Measurements from ENCODE around the gene SEMA4D.

DNA sequence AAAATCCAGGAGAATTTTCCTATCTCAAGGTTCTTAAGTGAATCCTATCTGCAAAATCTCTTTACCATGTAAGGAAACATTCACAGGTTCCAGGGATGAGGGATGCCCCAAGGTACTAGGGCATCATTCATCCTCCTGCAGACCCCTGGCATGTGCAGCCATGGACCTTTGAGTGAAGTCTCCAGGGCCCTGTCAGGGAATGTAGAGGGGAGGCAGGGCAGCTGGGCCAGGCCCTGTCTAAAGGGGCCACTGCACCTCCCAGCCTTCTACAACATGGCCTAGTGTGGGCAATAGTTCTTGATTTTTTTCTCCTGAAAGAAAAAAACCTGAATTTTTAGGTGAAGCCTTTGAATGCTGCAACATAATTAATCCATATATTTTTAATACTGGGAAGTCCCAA lies 63.3 kb downstream of the SEMA4D start:
- TF ChIP-seq, protein P1, sequence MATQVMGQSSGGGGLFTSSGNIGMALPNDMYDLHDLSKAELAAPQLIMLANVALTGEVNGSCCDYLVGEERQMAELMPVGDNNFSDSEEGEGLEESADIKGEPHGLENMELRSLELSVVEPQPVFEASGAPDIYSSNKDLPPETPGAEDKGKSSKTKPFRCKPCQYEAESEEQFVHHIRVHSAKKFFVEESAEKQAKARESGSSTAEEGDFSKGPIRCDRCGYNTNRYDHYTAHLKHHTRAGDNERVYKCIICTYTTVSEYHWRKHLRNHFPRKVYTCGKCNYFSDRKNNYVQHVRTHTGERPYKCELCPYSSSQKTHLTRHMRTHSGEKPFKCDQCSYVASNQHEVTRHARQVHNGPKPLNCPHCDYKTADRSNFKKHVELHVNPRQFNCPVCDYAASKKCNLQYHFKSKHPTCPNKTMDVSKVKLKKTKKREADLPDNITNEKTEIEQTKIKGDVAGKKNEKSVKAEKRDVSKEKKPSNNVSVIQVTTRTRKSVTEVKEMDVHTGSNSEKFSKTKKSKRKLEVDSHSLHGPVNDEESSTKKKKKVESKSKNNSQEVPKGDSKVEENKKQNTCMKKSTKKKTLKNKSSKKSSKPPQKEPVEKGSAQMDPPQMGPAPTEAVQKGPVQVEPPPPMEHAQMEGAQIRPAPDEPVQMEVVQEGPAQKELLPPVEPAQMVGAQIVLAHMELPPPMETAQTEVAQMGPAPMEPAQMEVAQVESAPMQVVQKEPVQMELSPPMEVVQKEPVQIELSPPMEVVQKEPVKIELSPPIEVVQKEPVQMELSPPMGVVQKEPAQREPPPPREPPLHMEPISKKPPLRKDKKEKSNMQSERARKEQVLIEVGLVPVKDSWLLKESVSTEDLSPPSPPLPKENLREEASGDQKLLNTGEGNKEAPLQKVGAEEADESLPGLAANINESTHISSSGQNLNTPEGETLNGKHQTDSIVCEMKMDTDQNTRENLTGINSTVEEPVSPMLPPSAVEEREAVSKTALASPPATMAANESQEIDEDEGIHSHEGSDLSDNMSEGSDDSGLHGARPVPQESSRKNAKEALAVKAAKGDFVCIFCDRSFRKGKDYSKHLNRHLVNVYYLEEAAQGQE (IDR thresholded peaks at IDR 0.05; ENCODE audit: low read depth) = no peak
- TF ChIP-seq RAD21 (IDR thresholded peaks at IDR 0.05; ENCODE audit: low read depth) = no peak
- TF ChIP-seq CREB1 (IDR thresholded peaks at IDR 0.05; ENCODE audit: low read depth) = no peak
- no peak for TF ChIP-seq TCF12 (IDR thresholded peaks at IDR 0.05; ENCODE audit: low read depth)
- TF ChIP-seq, protein P2, sequence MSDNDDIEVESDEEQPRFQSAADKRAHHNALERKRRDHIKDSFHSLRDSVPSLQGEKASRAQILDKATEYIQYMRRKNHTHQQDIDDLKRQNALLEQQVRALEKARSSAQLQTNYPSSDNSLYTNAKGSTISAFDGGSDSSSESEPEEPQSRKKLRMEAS (IDR thresholded peaks at IDR 0.05) = no peak
- TF ChIP-seq ZBTB7A (IDR thresholded peaks at IDR 0.05; ENCODE audit: low read depth) = no peak
- TF ChIP-seq EGR1 (IDR thresholded peaks at IDR 0.05) = no peak
- TF ChIP-seq CEBPB (IDR thresholded peaks at IDR 0.05) = no peak

All from Ishikawa (cell line).